GM12865 (cell line): ENCODE data around the gene SLC6A3.

Source experiments
- DNase-seq: peaks from one replicate; pipeline ENCODE4 v3.0.0; 2010; ENCODE audit warnings: low read depth
- H3K4me3 ChIP-seq: 2 replicates; pipeline ENCODE4 v1.5.1; 2011; ENCODE audit warnings: mild to moderate bottlenecking, low read depth, low read length, control low read depth
- TF ChIP-seq, protein P1 (sequence below): IDR thresholded peaks from 2 replicates; pipeline ENCODE4 v1.5.1; 2011; ENCODE audit warnings: low read length, control low read depth, low read depth, inconsistent platforms; ENCODE audit not compliant: insufficient read depth; ENCODE audit errors: missing control alignments

The SLC6A3 gene

GRCh38 chr5:1453613-1454012 is 8.4 kb upstream of the SLC6A3 start:
- TF ChIP-seq, protein P1, sequence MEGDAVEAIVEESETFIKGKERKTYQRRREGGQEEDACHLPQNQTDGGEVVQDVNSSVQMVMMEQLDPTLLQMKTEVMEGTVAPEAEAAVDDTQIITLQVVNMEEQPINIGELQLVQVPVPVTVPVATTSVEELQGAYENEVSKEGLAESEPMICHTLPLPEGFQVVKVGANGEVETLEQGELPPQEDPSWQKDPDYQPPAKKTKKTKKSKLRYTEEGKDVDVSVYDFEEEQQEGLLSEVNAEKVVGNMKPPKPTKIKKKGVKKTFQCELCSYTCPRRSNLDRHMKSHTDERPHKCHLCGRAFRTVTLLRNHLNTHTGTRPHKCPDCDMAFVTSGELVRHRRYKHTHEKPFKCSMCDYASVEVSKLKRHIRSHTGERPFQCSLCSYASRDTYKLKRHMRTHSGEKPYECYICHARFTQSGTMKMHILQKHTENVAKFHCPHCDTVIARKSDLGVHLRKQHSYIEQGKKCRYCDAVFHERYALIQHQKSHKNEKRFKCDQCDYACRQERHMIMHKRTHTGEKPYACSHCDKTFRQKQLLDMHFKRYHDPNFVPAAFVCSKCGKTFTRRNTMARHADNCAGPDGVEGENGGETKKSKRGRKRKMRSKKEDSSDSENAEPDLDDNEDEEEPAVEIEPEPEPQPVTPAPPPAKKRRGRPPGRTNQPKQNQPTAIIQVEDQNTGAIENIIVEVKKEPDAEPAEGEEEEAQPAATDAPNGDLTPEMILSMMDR: no peak
- no peak overlapping the region for H3K4me3 ChIP-seq
- no peak for DNase-seq

GRCh38 chr5:1449081-1449630 is 3.9 kb upstream of the SLC6A3 start:
- TF ChIP-seq, protein P1: no peak
- DNase-seq: no peak
- no peak overlapping the region for H3K4me3 ChIP-seq

- TF ChIP-seq, protein P1: no peak
- H3K4me3 ChIP-seq: no peak overlapping the region
- no peak for DNase-seq
These were observed 3.3 kb upstream of the SLC6A3 start for GRCh38 chr5:1448511-1449011.

- H3K4me3 ChIP-seq: no peak overlapping the region
- TF ChIP-seq, protein P1: no peak
- DNase-seq: no peak
These were observed 2.6 kb upstream of the SLC6A3 start for GRCh38 chr5:1447671-1448361.

- DNase-seq: no peak
- H3K4me3 ChIP-seq: no peak overlapping the region
- TF ChIP-seq, protein P1: no peak
These were observed 1.5 kb upstream of the SLC6A3 start for GRCh38 chr5:1446602-1447343.

GRCh38 chr5:1445689-1446601 is 705 bp upstream of the SLC6A3 start:
- no peak for DNase-seq
- H3K4me3 ChIP-seq: no peak overlapping the region
- TF ChIP-seq, protein P1: no peak
